OCI-LY3 (cell line): ENCODE measurements around the gene ACSF2.

ENCODE experiments used
- CTCF ChIP-seq: fragments of 200-600, 300-600 bp; sonication (generic); IDR thresholded peaks from 2 replicates; pipeline ENCODE4 v1.5.1; 2014; ENCODE audit warnings: antibody characterized with exemption, low read length, low read depth
- EZH2phosphoT487 ChIP-seq: fragments of 200-600 bp; shearing (Covaris generic); IDR thresholded peaks from 2 replicates; pipeline ENCODE4 v1.6.1; 2018; ENCODE audit warnings: antibody characterized with exemption, mixed run types, low read depth

GRCh38 chr17:50396261-50397110 is 29.5 kb upstream of the ACSF2 start:
- no peak for TF ChIP-seq CTCF
- TF ChIP-seq EZH2phosphoT487: no peak
